Tibial nerve (tissue), 4 donors: Measurements from ENCODE around the gene MUSK.

ENCODE experiments used
- EP300 ChIP-seq, 2 donors: sonication (generic); formaldehyde crosslinking; IDR thresholded peaks; one replicate each; pipeline ENCODE4 v1.6.1; 2017; ENCODE audit warnings: antibody characterized with exemption in 2 of 2, mild to moderate bottlenecking in 1 of 2
- POLR2A ChIP-seq, 2 donors: fragments of 450-650 bp; IDR thresholded peaks; one replicate each; pipeline ENCODE4 v1.6.1; 2017; ENCODE audit warnings: antibody characterized with exemption in 2 of 2, mild to moderate bottlenecking in 2 of 2, moderate library complexity in 2 of 2
- TF ChIP-seq, protein P1 (sequence below), 5 experiments: fragments of 200-600 bp in 3 of 5; fragments of 450-650 bp in 2 of 5; sonication (generic) in 3 of 5; IDR thresholded peaks; one replicate each; pipeline ENCODE4 v1.5.1; 2016 to 2019; ENCODE audit warnings: antibody characterized with exemption in 5 of 5, mild to moderate bottlenecking in 3 of 5, moderate library complexity in 2 of 5

GRCh38 chr9:110752766-110753165, 84.2 kb downstream of the MUSK start:
- TF ChIP-seq, protein P1, sequence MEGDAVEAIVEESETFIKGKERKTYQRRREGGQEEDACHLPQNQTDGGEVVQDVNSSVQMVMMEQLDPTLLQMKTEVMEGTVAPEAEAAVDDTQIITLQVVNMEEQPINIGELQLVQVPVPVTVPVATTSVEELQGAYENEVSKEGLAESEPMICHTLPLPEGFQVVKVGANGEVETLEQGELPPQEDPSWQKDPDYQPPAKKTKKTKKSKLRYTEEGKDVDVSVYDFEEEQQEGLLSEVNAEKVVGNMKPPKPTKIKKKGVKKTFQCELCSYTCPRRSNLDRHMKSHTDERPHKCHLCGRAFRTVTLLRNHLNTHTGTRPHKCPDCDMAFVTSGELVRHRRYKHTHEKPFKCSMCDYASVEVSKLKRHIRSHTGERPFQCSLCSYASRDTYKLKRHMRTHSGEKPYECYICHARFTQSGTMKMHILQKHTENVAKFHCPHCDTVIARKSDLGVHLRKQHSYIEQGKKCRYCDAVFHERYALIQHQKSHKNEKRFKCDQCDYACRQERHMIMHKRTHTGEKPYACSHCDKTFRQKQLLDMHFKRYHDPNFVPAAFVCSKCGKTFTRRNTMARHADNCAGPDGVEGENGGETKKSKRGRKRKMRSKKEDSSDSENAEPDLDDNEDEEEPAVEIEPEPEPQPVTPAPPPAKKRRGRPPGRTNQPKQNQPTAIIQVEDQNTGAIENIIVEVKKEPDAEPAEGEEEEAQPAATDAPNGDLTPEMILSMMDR (IDR thresholded peaks at IDR 0.05) = no peak
- TF ChIP-seq POLR2A (IDR thresholded peaks at IDR 0.05) = no peak
- no peak for TF ChIP-seq EP300 (IDR thresholded peaks at IDR 0.05)
